GM18517 (cell line): ENCODE data around the gene ACAN.

Experiments
- ATAC-seq: cut with Tn5 transposase; IDR thresholded peaks from one replicate; pipeline ENCODE4 v1.9.1; 2021; ENCODE audit warnings: mild to moderate bottlenecking, moderate library complexity; ENCODE audit not compliant: unreplicated experiment

ACAN gene

GRCh38 chr15:88915354-88915753, 112.1 kb downstream of the ACAN start:
- ATAC-seq: no peak

GRCh38 chr15:88917760-88918159, 114.5 kb downstream of the ACAN start:
- no peak for ATAC-seq

GRCh38 chr15:88918738-88919137, 115.5 kb downstream of the ACAN start:
- peak; percentile 66 for ATAC-seq

GRCh38 chr15:88920186-88920891, 117.1 kb downstream of the ACAN start:
- ATAC-seq: no peak

GRCh38 chr15:88920892-88921435, 117.7 kb downstream of the ACAN start:
- peak; percentile 75 for ATAC-seq
